Heart left ventricle (tissue), 16 donors: Measurements from ENCODE around the gene CLEC4A. TPM values are rescaled to one million over a fixed set of nuclear protein-coding genes. Genes with fewer than 3 reads are reported as not detected.
A peak's percentile ranks its signal among the peaks of the same experiment; 100 is the strongest.
"Not testable (repeated sequence)": the region's sequence is repeated elsewhere in the genome, so short reads cannot be mapped to it uniquely, and the experiment has no call there.

Experiments
- ATAC-seq, 4 donors: fragments of 200-7000 bp; cut with Tn5 transposase; one replicate each; pipeline ENCODE4 v1.9.1; 2020 to 2022; ENCODE audit warnings: moderate library complexity in 4 of 4, mild to moderate bottlenecking in 3 of 4, moderate number of reproducible peaks in 1 of 4
- DNase-seq, 5 donors: peaks; one replicate each; pipeline ENCODE4 v3.0.0-alpha.2; 2020
- H3K27ac ChIP-seq, 12 donors: fragments of 200-600 bp; sonication (generic) in 4 of 12; one replicate each; pipeline versions ENCODE4 v1.5.0 to v1.8.0; 2016 to 2022; ENCODE audit warnings: mild to moderate bottlenecking in 2 of 12
- H3K27me3 ChIP-seq, 9 donors: fragments of 200-600 bp; sonication (generic) in 2 of 9; one replicate each; pipeline versions ENCODE4 v1.5.1 to v1.8.0; 2016 to 2022; ENCODE audit warnings: mild to moderate bottlenecking in 3 of 9
- H3K36me3 ChIP-seq, 9 donors: fragments of 200-600 bp; sonication (generic) in 2 of 9; one replicate each; pipeline versions ENCODE4 v1.5.0 to v1.8.0; 2018 to 2022; ENCODE audit warnings: mild to moderate bottlenecking in 2 of 9
- H3K4me1 ChIP-seq, 12 donors: fragments of 200-600 bp; sonication (generic) in 4 of 12; one replicate each; pipeline versions ENCODE4 v1.5.0 to v1.8.0; 2016 to 2022; ENCODE audit warnings: mild to moderate bottlenecking in 3 of 12
- H3K4me3 ChIP-seq, 12 donors: fragments of 200-600 bp; sonication (generic) in 4 of 12; one replicate each; pipeline versions ENCODE4 v1.5.0 to v1.8.0; 2017 to 2022; ENCODE audit warnings: mild to moderate bottlenecking in 9 of 12, moderate library complexity in 4 of 12
- H3K9me3 ChIP-seq, 12 donors: fragments of 200-600 bp; sonication (generic) in 4 of 12; one replicate each; pipeline versions ENCODE4 v1.5.0 to v1.8.0; 2016 to 2022; ENCODE audit warnings: mild to moderate bottlenecking in 1 of 12
- CTCF ChIP-seq, 12 donors: fragments of 200-600 bp; sonication (generic) in 4 of 12; IDR thresholded peaks; one replicate each; pipeline versions ENCODE4 v1.5.0 to v1.8.0; 2018 to 2022; ENCODE audit warnings: antibody characterized with exemption in 12 of 12, mild to moderate bottlenecking in 5 of 12
- POLR2A ChIP-seq, 2 donors: fragments of 450-650 bp; IDR thresholded peaks; one replicate each; pipeline ENCODE4 v1.6.1; 2017; ENCODE audit warnings: antibody characterized with exemption in 2 of 2, mild to moderate bottlenecking in 2 of 2, moderate library complexity in 2 of 2
- WGBS, 4 donors: extraction: QIAGEN DNeasy Blood & Tissue Kit in 2 of 4; methylation state at CpG; one replicate each; pipeline versions ENCODE4 v1.1.5 to v1.1.7; 2013 to 2018; 5-methylcytosine and 5-hydroxymethylcytosine counted together
- intact Hi-C, 10 donors: fragments of 100-400 bp; cut with DNase I; formaldehyde crosslinking; loops; one replicate each; pipeline versions ENCODE4 v1.11.1 to v1.14.2; 2022
- polyA plus RNA-seq, 2 donors: library from polyadenylated mRNA; stranded (reverse); fragments of 200-250 nt; gene quantifications; one replicate each; pipeline ENCODE4 v1.2.3, GENCODE V29; 2013
- total RNA-seq, 9 donors: library from RNA; depleted of rRNA in 2 of 9; stranded (reverse); fragments of >200 nt in 2 of 9; fragmentation: NEBNext Ultra II Directional in 3 of 9; extraction: Animal tissue kit (Norgen Biotek cat#: 25700) in 3 of 9; gene quantifications; one replicate each; pipeline versions ENCODE4 v1.1.0 to v1.2.4, GENCODE V29; 2016 to 2023
- donor health status: ischemic (EF 13 %, LVEDD 7.1; RV severe dilation, severe dysfunction).
- donor health status: healthy with polysubstance abuse.
- donor health status: DM: no; HTN: yes; CAD: no.
- donor health status: DM: no; HTN: no; CAD: no.
- donor health status: ischemic (EF 25% LVEDD 6.9; RV normal size, moderate dysfunction).
- donor health status: ischemic (EF 25% LVEDD 5.7; RV mildly dilated, moderate dysfunction).
- donor health status: healthy.
- donor health status: DM: yes; HTN: yes; CAD: no.
- donor health status: ischemic (EF 35%, LVEDD 5.7; RV mildly dilated, moderate dysfunction).
- donor health status: nonischemic (EF 11% LVEDD 7.7; RV severe dilation, severe dysfunction).
- donor health status: DM: yes; HTN: yes; CAD: no.
- donor health status: PGD.
- donor health status: ischemic (EF 29% LVEDD 5.4; RV normal size, mild dysfunction).
- donor health status: nonischemic (EF 23%, LVEDD 6.1; RV moderate dilation, normal function).

The CLEC4A gene
- total and polyA plus RNA-seq, 11 donors, result 0.37 to 7.5 (median 0.58) TPM; not detected in 4

GRCh38 chr12:8082808-8083100, 40.7 kb upstream of the CLEC4A start:
- Histone ChIP-seq H3K27ac (peak overlapping the region in 5 of 12 donors; percentile 90 to 99 (median 91)), H3K36me3 (peaks cover 0 to 10% (median 0%) of the 10 kb centered on the region in 9 donors), H3K4me3 (peak overlapping the region; percentile 68 to 96 (median 82)), H3K27me3 (no peaks in the 10 kb centered on the region), H3K4me1 (peaks cover 0 to 50% (median 22%) of the 10 kb centered on the region in 12 donors), H3K9me3 (no peaks in the 10 kb centered on the region)
- ATAC-seq (no peak), DNase-seq (no peak)
- TF ChIP-seq CTCF (IDR thresholded peaks at IDR 0.05) (no peak), POLR2A (IDR thresholded peaks at IDR 0.05) (no peak)
- WGBS, 4 donors, result 2 to 6% (median 4%) methylated on average over 4 of the region's 4 CpGs
- intact Hi-C loops, result loop anchor here (2.0 to 10.0 kb wide), 8 partner anchors 35 to 152 kb away; partner anchors contain the start of genes FOXJ2 (in 4 of the 10) and SLC2A3 (in 1 of the 10)

- 43 to 53% (median 50%) methylated on average over 3 of the region's 3 CpGs for WGBS, 4 donors
Observed at GRCh38 chr12:8084351-8084750, 39.1 kb upstream of the CLEC4A start.

GRCh38 chr12:8087666-8088065, 35.8 kb upstream of the CLEC4A start:
- Histone ChIP-seq H3K27me3 (no peaks in the 10 kb centered on the region), H3K36me3 (peaks cover 0 to 55% (median 39%) of the 10 kb centered on the region in 9 donors), H3K27ac (peak overlapping the region in 1 of 12 donors; percentile 47), H3K4me1 (peaks cover 0 to 46% (median 16%) of the 10 kb centered on the region in 12 donors), H3K4me3 (no peak overlapping the region), H3K9me3 (no peaks in the 10 kb centered on the region)
- no peak for DNase-seq
- TF ChIP-seq CTCF (IDR thresholded peaks at IDR 0.05) (no peak), POLR2A (IDR thresholded peaks at IDR 0.05) (no peak)
- intact Hi-C loops, result loop anchor here in 3 of 10 donors (10.0 kb wide), 3 partner anchors 53 to 153 kb away; partner anchors contain the start of genes FOXJ2 (in 1 of the 3) and SLC2A3 (in 1 of the 3)
- ATAC-seq, result no peak
- 88 to 93% (median 91%) methylated on average over 2 of the region's 2 CpGs for WGBS, 4 donors

More at GRCh38 chr12:8084351-8084750, 39.1 kb upstream of the CLEC4A start:
- H3K36me3 ChIP-seq, result peaks cover 0 to 22% (median 6%) of the 10 kb centered on the region in 9 donors
- H3K27me3 ChIP-seq, H3K4me3 ChIP-seq, ATAC-seq, H3K9me3 ChIP-seq, DNase-seq, H3K27ac ChIP-seq: not testable (repeated sequence)
- peaks cover 0 to 66% (median 22%) of the 10 kb centered on the region in 12 donors for H3K4me1 ChIP-seq
- intact Hi-C loops, result loop anchor here in 8 of 10 donors (5.0 to 10.0 kb wide), 6 partner anchors 37 to 150 kb away; partner anchors contain the start of genes FOXJ2 (in 3 of the 8) and SLC2A3 (in 1 of the 8)

- H3K4me3 ChIP-seq, result no peak overlapping the region
- TF ChIP-seq POLR2A (IDR thresholded peaks at IDR 0.05), result no peak
- TF ChIP-seq CTCF (IDR thresholded peaks at IDR 0.05), result no peak
- peaks cover 0 to 38% (median 9%) of the 10 kb centered on the region in 12 donors for H3K4me1 ChIP-seq
- ATAC-seq (no peak), DNase-seq (no peak)
- intact Hi-C loops, result loop anchor here in 3 of 10 donors (10.0 kb wide), 3 partner anchors 54 to 154 kb away; partner anchors contain the start of genes FOXJ2 (in 1 of the 3) and SLC2A3 (in 1 of the 3)
- H3K27ac ChIP-seq, result peak overlapping the region in 1 of 12 donors; percentile 47
- H3K36me3 ChIP-seq, result peaks cover 0 to 64% (median 48%) of the 10 kb centered on the region in 9 donors
- H3K27me3 ChIP-seq, result no peaks in the 10 kb centered on the region
- WGBS, 4 donors, result 63 to 81% (median 67%) methylated on average over 3 of the region's 3 CpGs
- no peaks in the 10 kb centered on the region for H3K9me3 ChIP-seq
Observed at GRCh38 chr12:8088574-8088973, 34.8 kb upstream of the CLEC4A start.

GRCh38 chr12:8089277-8089676, 34.1 kb upstream of the CLEC4A start:
- DNase-seq, H3K9me3 ChIP-seq, H3K27ac ChIP-seq, ATAC-seq, H3K4me3 ChIP-seq, H3K27me3 ChIP-seq: not testable (repeated sequence)
- peaks cover 0 to 71% (median 55%) of the 10 kb centered on the region in 9 donors for H3K36me3 ChIP-seq
- peaks cover 0 to 31% (median 3%) of the 10 kb centered on the region in 12 donors for H3K4me1 ChIP-seq
- 89 to 95% (median 93%) methylated on average over 11 of the region's 11 CpGs for WGBS, 4 donors
- intact Hi-C loops, result loop anchor here in 3 of 10 donors (10.0 kb wide), 3 partner anchors 54 to 154 kb away; partner anchors contain the start of genes FOXJ2 (in 1 of the 3) and SLC2A3 (in 1 of the 3)
